Measurements from ENCODE around the gene STAB1.

GRCh38 chr3:52477796-52478095, 17.4 kb upstream of the STAB1 start:
- TF ChIP-seq CTCF (IDR thresholded peaks at IDR 0.05): no peak
- TF ChIP-seq POLR2A (IDR thresholded peaks at IDR 0.05): no peak
